B cell (primary cell): ENCODE data around the gene CEP250.

ENCODE experiments used
- CTCF ChIP-seq: fragments of 200-600 bp; IDR thresholded peaks from one replicate; pipeline ENCODE4 v1.8.0; 2022; ENCODE audit warnings: antibody characterized with exemption, mild to moderate bottlenecking
- EZH2 ChIP-seq: IDR thresholded peaks from 2 replicates; pipeline ENCODE4 v1.6.1; 2012; ENCODE audit warnings: borderline replicate concordance, low read depth, mild to moderate bottlenecking, moderate library complexity, low read length; ENCODE audit not compliant: insufficient read depth, poor library complexity, severe bottlenecking

GRCh38 chr20:35468671-35469334, 13.4 kb downstream of the CEP250 start:
- TF ChIP-seq CTCF (no peak), EZH2 (no peak)
